GM20000 (cell line): Measurements from ENCODE around the gene PPP4C.

Source experiments
- DNase-seq: peaks from one replicate; pipeline ENCODE4 v3.0.0; 2012; ENCODE audit warnings: low spot score
- TF ChIP-seq, protein P1 (sequence below): IDR thresholded peaks from 2 replicates; pipeline ENCODE4 v1.5.1; 2012; ENCODE audit warnings: mild to moderate bottlenecking, control low read depth; ENCODE audit errors: extremely low read depth, missing control alignments

PPP4C gene

DNA sequence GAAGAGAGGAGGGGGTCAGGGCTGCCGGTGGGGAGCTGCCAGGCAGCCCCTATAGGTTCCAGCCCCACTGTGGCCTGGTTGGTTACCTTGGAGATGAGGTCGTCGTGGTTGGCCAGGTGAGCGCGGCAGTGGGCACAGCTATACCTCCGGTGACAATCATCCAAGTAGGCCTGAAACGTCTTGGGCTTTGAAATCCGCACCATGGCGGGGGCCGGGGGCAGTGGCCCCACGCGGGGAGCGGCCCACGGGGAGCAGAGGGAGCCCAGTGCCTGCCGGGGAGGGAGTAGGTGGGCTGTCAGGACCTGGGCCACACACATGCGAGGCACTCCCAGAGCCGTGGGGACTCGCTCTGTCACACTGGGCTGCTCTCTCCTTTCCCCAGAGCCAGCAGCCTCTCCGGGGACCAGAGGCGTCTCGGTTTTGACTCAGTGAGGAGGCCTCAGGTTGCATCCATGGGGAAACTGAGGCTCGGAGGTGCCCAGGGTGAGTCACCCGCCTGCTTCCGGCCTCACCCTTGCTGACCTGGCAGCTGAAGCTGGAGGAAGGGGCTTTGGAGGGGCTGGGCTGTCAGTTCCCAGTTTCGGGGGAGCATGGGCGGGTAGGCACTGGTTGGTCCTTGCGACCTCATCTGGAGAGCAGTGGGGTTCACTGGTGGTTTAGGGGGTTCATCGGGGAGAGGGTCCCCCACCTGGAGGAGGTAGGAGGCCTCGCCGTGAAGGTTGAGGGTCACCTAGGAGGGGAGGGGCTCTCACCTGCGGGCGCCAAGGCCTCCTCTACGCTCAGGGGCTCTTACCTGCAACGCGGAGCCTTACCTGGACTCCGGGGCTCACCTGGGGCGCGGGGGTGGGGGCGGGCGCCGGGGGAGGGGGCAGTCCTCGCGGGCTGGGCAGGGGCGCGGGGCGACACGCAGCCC is 19.6 kb downstream of the PPP4C start:
- peak; percentile 51 for DNase-seq

GRCh38 chr16:30096105-30096861 is 20.5 kb downstream of the PPP4C start, which contains the start of gene YPEL3:
TSS of gene YPEL3 (minus strand) at chr16:30096213. CDS start at chr16:30095482, 731 bp downstream.
- TF ChIP-seq, protein P1, sequence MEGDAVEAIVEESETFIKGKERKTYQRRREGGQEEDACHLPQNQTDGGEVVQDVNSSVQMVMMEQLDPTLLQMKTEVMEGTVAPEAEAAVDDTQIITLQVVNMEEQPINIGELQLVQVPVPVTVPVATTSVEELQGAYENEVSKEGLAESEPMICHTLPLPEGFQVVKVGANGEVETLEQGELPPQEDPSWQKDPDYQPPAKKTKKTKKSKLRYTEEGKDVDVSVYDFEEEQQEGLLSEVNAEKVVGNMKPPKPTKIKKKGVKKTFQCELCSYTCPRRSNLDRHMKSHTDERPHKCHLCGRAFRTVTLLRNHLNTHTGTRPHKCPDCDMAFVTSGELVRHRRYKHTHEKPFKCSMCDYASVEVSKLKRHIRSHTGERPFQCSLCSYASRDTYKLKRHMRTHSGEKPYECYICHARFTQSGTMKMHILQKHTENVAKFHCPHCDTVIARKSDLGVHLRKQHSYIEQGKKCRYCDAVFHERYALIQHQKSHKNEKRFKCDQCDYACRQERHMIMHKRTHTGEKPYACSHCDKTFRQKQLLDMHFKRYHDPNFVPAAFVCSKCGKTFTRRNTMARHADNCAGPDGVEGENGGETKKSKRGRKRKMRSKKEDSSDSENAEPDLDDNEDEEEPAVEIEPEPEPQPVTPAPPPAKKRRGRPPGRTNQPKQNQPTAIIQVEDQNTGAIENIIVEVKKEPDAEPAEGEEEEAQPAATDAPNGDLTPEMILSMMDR: no peak
- peak; percentile 99 for DNase-seq

More for the DNA sequence above, 19.6 kb downstream of the PPP4C start:
- TF ChIP-seq, protein P1: no peak

- DNase-seq: no peak
- TF ChIP-seq, protein P1: no peak
Measured at GRCh38 chr16:30096862-30097563, 21.2 kb downstream of the PPP4C start.

- TF ChIP-seq, protein P1: no peak
- DNase-seq: no peak
Measured at GRCh38 chr16:30104090-30104489, 28.3 kb downstream of the PPP4C start.

DNA sequence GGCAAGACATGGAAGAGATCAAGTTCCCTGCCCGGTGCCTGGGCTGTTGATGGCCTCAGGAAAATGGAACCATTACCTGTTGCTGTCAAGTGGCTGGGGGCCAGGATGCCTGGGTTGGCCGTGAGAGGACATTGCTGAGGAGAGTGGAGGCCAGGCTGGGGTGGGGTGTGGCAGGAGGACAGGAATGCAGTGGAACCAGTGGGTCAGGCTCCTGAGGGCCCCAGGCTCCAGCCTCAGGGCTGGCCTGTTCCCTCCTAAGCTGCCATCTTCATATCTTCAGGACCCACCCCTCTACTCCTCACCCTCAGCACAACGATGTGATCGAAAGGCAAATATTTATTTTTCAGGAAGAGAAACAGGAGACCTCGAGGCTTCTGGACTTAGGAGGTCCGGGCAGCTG is 28.7 kb downstream of the PPP4C start:
- no peak for DNase-seq
- TF ChIP-seq, protein P1: no peak

GRCh38 chr16:30108059-30108850 is 32.5 kb downstream of the PPP4C start:
- no peak for DNase-seq
- TF ChIP-seq, protein P1: no peak
